NOMO-1 treated with dmso at 0.1 percent for 144 hours (cell line): Measurements from ENCODE around the gene TSHZ3.

Experiments used
- DNase-seq: peaks from one replicate; lab custom pipeline; 2025; ENCODE audit not compliant: unreplicated experiment; lab: John Stamatoyannopoulos, UW

TSHZ3 gene

GRCh38 chr19:31268751-31269383 is 80.4 kb downstream of the TSHZ3 start:
- no peak for DNase-seq

DNA sequence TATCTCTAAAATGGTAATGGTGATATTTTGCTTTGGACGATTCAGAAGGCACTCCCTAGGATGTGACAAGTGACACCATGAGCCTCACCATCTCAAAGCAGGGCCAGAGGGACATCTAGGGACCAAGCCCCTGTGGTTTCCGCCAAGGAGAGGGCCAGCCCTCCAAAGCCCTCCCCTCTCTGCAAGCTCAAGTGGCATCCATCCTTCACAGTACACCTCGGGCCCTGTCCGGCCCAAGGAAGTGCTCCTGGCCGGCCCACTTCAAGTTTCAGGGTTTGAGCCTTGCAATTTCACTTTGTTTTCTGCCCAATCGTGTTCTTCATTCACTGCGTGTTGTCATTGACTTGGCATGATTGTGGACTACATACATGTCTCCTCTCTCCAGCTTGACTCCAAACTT is 82.5 kb downstream of the TSHZ3 start:
- no peak for DNase-seq

DNA sequence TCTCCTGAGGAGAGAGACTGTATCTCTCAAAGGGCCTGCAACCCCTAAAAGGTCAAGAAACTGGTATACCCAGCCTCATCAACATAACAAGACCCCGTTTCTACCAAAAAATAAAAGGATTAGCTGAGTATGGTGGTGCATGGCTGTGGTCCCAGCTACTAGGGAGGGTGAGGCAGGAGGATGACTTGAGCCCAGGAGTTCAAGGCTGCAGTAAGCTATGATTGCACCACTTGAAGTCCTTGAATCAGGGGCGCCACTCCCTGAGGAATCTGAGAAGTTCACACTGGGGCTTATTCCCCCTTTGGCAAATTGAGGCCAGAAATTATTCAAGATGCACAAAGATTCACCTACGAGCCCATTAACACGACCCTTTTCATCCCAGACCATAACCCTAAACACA is 83.0 kb downstream of the TSHZ3 start:
- DNase-seq, result no peak

DNA sequence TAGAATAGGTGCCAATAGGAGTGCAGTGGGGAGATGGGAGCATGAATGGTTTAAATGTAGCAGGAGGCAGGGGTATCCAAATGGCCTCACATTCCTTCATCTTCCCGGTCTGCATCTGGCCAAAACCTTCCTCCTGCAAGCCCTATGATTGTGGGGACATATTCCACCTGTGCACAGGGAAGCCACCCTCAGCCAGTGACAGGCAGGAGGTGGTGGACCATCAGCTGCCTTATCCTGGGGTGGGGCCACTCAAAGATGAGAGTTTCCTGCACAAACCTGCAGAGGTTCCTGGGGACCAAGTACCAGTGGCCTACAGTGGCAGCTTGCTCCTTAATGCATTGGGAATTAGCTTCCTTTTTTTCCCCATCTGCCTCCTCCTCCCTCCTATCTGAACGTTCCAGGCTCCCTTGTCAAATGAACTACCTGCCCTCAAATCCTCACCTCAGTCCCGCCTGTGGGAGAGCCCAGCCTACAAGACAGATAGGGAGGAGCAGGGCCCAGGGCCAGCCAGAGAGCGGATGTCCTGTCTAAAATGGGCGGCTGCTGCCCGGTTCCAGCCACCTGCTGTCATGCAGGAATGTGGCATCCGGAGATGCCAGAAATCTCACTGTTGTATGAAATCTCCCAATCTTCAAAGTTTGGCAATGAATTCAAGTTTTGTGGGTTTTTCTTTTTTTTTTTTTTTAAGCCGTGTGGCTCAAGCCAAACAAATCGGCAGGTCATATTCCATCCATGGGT is 85.0 kb downstream of the TSHZ3 start:
- no peak for DNase-seq

GRCh38 chr19:31263328-31263727 is 85.9 kb downstream of the TSHZ3 start:
- DNase-seq, result no peak

DNA sequence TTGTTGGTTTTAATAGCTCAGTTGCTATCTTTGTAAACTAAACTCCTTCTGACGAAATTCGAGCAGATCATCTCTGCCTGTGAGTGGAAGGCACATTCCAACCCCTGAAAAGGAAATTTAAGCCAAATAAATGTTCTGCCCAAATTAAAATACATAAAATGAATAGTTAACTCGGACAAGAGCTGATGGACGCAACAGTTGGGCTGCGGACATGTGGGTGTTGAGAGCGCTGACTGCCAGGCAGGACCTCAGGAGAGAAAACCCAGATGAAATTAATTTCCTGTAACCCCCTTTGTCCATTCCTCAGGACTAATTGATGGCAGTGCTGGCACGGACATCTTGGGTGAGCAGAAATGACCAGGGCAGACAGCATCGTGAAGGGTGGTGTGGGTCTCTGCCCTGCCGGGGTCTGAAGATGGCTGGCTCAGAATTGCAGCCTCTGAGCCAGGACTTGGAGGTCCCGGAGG is 86.5 kb downstream of the TSHZ3 start:
- no peak for DNase-seq

DNA sequence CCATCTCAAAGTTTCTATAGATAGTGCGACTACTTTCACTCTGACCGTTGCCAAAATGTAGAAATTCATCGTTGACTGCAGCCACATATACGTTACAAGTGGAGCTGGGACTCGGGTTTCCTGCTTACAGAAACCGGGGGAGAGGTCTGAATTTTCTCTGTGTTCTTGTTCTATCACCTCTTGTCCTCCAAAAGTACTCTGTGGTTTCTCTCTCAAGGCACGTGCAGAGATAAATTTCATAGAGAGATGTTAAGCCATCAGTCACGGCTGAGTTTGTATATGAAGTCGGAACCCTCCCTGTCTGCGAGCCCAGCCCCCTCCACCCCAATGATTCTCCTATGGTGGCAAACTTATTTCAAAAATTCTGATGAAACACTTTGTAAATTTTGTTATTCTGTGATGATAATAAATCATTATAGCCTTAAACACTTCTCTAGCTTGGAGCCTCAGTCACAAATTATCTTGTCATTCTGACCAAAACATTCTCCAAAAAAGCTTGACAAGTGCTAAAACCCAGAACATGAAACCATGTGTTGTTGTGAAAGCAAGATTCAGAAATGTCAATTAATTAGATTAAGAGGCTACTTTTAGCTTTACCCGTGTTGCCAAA is 87.5 kb downstream of the TSHZ3 start:
- DNase-seq, result no peak

DNA sequence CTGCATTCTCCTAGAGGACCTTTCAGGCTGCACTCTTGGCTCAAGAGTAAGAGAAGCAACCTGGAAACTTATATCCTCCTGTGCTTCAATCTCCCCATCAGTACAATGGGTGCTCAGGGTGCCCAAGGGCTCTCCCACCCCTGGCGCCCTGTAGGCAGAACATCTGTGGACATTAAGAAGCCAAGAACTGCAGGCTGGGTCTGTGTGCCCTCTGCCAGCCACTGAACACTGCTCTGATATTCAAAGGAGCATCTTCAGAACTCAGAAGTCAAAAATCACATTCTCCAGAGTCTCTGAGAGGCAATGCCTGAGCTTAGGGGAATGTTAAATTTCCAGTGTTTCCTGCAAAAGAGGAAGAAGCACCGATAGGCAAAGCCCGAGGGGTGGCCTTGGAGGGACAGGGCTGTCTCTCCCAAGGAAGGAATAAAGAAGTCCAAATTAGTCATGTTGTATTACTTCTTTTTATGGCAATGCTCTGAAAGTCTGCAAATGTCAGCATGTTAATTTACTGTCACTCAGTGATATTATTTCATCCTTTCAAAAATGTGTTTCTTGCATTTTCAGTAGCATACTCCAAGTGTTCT is 88.1 kb downstream of the TSHZ3 start:
- DNase-seq, result no peak

DNA sequence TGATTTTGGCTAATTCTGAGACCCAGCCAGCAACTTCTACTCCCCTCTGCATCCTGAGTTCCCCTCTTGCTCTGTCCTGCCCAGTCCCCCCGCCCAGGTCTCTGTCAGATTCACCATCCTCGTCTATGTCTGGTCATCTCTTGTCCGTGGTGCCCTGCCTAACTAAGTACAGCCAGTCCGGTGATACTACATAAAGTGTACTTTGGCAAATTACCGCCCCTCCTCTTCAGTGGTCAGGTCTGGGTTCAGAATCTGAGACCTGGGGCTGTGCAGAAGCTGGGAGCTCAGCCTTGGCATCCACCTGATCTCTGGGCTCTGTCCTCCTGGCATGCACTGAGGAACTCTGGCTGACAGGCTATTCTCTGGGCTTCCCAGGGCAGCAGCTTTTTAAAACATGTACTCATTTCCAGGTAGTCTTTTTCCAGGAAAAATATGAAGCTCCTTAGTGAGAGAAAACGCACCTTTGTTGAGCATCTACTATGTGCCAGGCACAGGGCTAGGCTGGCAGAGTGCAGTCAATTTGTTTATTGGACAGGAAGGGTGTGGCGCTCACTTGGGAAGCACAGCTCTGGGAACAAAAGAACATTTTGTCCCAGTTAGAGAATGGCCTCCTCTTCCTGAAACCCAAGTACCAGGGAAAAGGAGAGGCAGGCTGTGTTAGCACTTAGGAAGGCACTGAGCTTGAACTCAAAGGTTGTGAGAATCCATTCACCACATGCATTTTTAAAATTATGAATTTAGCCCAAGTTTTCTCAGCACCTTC is 88.9 kb downstream of the TSHZ3 start:
- no peak for DNase-seq

DNA sequence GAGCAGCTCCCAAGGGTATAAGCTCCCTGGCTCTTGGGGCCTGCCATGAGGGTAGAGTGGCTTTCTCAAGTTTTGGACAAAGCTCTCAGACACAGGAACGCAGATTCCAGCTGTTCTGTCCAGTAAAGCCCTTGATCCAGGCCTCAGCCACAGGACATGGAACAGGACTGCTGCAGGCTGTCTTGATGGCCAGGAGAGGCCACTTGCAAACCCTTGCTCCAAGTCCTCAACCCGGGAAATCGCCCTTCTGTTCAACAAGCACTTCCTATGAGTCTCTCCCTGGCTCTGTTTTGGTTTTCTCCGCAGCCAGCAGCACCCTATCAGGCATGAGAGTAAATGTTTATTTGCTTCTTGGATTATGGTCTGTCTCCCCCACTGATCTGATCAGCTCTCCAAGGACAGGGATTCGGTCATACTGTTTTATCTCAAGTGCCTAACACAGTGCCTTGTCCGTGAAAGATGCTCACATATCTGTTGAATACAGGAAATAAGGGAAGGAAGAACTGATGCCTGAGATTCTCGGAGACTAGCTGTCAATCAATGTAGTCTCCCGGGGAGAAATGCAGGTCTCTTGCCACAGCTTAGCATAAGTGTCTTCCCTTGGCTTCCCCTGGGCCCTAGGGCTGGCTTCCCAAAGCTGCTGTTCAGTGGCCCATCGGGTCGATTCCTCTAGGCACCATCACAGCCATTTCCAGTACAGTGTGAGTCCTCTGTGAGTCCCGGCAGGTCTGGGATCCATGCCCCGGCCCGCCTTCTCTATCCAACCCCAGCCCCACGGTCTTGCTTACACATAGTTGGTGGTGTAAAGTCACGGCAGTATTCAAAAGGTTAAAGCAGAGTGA is 90.8 kb downstream of the TSHZ3 start:
- DNase-seq, result no peak

DNA sequence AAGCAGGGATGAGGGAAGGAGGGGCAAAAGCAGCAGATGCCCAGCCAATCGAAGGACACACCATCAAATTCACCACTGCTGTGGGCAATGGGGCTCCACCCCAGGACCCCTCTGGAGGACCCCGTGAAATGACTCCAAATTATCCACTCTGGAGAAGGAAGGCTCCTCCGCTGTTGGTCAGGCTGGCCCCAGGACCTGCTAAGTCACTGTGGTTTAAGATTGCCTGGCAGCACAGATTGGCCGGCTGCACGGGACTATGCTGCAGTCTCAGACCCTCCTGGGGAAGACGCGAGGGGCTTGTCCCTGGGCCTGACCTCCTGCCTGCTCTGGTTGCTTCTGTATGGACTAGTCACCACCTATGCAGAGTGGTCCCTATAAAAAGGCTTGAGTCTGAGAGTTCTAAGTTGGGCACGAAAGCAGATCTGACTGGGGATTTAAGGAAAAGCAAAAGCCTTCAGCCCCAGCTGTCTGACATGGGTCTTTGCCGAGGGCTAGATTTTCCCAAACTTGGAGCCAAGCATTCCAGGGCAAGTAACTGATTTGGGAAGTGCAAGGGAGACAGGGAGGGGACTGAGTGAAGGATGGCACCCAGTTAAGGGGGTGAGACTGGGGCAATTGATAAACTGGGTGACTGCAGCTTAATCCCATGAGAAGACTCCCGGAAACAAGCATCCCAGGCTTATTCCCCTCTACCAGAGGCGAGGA is 91.7 kb downstream of the TSHZ3 start:
- no peak for DNase-seq

- DNase-seq, result no peak
Measured at GRCh38 chr19:31257025-31257424, 92.2 kb downstream of the TSHZ3 start.

GRCh38 chr19:31256593-31256960 is 92.7 kb downstream of the TSHZ3 start:
- no peak for DNase-seq

- DNase-seq, result no peak
Measured at GRCh38 chr19:31255831-31256592, 93.2 kb downstream of the TSHZ3 start.

DNA sequence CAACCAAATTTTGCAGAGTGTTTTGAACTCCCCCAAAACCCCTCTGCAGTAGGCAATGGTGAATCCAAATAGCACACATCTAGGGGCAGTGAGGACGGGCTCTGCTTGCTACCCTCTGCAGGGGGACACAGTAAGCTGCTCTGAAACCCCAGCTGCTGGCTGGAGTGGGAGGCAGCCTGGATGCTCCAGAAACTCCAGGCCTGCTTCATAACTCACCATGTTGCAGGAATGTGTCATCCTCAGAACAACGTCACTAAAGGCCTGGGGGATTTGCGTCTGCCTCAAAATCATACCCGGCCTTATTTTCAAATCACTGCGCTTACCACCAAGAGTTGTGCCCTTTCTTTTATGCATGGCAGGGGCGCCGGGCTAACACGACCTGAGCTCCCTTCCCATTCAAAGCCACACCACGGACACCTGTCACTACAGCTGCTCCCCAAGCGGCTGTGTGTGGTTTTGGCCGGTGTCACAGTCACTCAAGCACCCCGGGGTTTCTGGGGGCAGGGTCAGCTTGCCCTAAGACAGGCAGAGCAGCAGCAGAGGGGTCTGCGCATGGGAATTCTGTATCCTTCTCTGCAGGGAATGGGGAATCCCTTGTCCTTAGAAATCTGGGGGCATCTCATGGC is 93.9 kb downstream of the TSHZ3 start:
- no peak for DNase-seq

DNA sequence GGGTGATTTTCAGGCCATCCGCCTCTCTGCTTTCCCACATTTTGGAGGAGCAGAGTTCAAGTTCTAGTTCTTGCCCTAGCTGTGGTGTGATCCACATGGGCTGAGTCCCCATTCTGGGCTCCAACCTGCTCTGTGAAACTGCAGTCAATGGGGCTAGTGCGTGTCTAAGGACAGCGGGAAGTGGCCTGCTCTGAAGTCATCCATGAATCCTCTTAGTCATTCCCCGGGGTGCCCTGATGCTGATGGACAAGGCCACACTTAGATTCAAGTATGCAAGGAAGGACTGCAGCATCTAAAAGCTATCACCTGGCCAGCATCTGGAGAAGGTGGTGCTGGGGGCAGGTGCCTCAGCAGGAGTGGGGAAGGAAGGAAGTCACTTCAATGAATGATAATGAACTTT is 94.6 kb downstream of the TSHZ3 start:
- no peak for DNase-seq

DNA sequence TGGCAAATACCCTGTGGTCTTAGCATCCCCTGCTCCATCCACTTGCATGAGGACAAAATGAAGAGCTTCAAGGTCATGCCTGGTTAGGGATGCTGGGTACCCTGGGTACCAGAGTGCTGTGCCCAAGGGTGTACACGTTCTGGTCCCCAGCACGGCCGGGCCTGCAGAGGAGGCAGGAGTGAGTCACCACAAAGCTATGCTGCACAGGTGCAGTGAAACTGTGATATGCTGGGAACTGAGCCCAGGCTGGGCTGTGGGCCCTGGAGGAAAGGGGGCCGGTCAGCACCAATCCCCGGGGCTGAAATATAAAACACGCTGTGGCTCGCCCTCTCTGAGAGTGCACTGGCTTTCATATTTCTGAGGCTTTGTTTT is 95.1 kb downstream of the TSHZ3 start:
- DNase-seq, result no peak

DNA sequence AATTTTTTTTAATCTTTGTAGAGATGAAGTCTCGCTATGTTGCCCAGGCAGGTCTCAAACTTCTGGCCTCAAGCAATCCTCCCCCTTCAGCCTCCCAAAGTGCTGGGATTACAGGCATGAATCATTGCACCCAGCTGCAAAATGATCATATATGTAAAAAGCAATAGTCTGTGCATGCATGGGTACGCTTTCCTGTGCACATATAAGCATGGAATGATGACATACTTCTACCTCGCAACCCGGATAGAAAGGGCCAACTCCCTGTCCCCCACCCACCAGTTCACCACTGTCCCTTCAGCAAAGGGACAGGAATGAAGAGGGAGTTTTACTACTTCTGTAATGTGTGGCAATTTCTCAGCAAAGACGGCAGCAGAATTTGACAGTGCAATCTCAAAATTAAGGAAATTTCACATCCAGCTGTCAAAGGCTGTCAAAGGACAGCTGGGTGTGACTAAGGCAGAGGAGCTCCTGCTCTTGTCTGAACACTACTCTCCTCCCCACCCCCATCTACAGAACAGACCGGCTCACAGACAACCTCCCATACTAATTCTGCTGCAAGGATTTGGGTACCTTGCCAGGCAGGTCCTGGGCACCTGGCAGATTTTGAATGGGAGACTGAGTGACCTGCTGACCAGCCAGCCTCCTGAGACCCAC is 95.6 kb downstream of the TSHZ3 start:
- DNase-seq, result no peak
